OCI-LY7 (cell line): ENCODE results near the gene C12orf50.

ENCODE experiments used
- CTCF ChIP-seq: fragments of 200-600 bp; sonication (generic); conservative IDR thresholded peaks from 2 replicates; pipeline ENCODE4 v1.5.1; 2014; ENCODE audit warnings: mild to moderate bottlenecking, antibody characterized with exemption, low read length, moderate library complexity, mixed read lengths
- EZH2phosphoT487 ChIP-seq: fragments of 200-600 bp; sonication (generic); IDR thresholded peaks from 2 replicates; pipeline ENCODE4 v1.6.1; 2018; ENCODE audit warnings: low read depth, borderline replicate concordance, mild to moderate bottlenecking, mixed run types, antibody characterized with exemption, low read length, moderate library complexity, mixed read lengths

GRCh38 chr12:87953256-87953860 is 75.8 kb downstream of the C12orf50 start:
- TF ChIP-seq CTCF, result peak; percentile 73
- TF ChIP-seq EZH2phosphoT487, result no peak
